HG03354 (cell line): ENCODE data around the gene ATP9A.
"Not testable (repeated sequence)": the region's sequence is repeated elsewhere in the genome, so short reads cannot be mapped to it uniquely, and the experiment has no call there.

ENCODE experiments used
- ATAC-seq: cut with Tn5 transposase; IDR thresholded peaks from one replicate; pipeline ENCODE4 v1.9.1; 2021; ENCODE audit warnings: mild to moderate bottlenecking; ENCODE audit not compliant: unreplicated experiment, poor library complexity, severe bottlenecking

ATP9A gene

GRCh38 chr20:51586005-51586440 lies 182.2 kb downstream of the ATP9A start:
- no peak for ATAC-seq

- ATAC-seq: no peak
These were observed 183.0 kb downstream of the ATP9A start for GRCh38 chr20:51585148-51585547.

- no peak for ATAC-seq
These were observed 183.5 kb downstream of the ATP9A start for GRCh38 chr20:51584737-51585136.

- no peak for ATAC-seq
These were observed 184.1 kb downstream of the ATP9A start for GRCh38 chr20:51584116-51584515.

- no peak for ATAC-seq
These were observed 184.7 kb downstream of the ATP9A start for GRCh38 chr20:51583499-51583898.

- ATAC-seq: no peak
These were observed 185.1 kb downstream of the ATP9A start for GRCh38 chr20:51583073-51583472.

GRCh38 chr20:51581571-51581970 lies 186.6 kb downstream of the ATP9A start:
- ATAC-seq: no peak

- ATAC-seq: no peak
These were observed 189.1 kb downstream of the ATP9A start for GRCh38 chr20:51579137-51579536.

- no peak for ATAC-seq
These were observed 190.1 kb downstream of the ATP9A start for GRCh38 chr20:51578145-51578459.

- ATAC-seq: no peak
These were observed 190.6 kb downstream of the ATP9A start for GRCh38 chr20:51577432-51578144.

GRCh38 chr20:51575486-51575885 lies 192.7 kb downstream of the ATP9A start:
- no peak for ATAC-seq

GRCh38 chr20:51574248-51575033 lies 193.7 kb downstream of the ATP9A start:
- no peak for ATAC-seq

- no peak for ATAC-seq
These were observed 194.5 kb downstream of the ATP9A start for GRCh38 chr20:51573576-51574243.

- ATAC-seq: no peak
These were observed 196.8 kb downstream of the ATP9A start for GRCh38 chr20:51571460-51571794.

- no peak for ATAC-seq
These were observed 197.3 kb downstream of the ATP9A start for GRCh38 chr20:51570739-51571459.

GRCh38 chr20:51569815-51570738 lies 198.1 kb downstream of the ATP9A start:
- no peak for ATAC-seq

- ATAC-seq: not testable (repeated sequence)
These were observed 199.7 kb downstream of the ATP9A start for GRCh38 chr20:51568533-51568932.

- no peak for ATAC-seq
These were observed 200.6 kb downstream of the ATP9A start for GRCh38 chr20:51567622-51568021.

- no peak for ATAC-seq
These were observed 201.6 kb downstream of the ATP9A start for GRCh38 chr20:51566594-51566993.
